HG03066 (cell line): ENCODE data around the gene TMEM106C.
"Not testable (repeated sequence)": the region's sequence is repeated elsewhere in the genome, so short reads cannot be mapped to it uniquely, and the experiment has no call there.

Source experiments
- ATAC-seq: cut with Tn5 transposase; IDR thresholded peaks from one replicate; pipeline ENCODE4 v1.9.1; 2021; ENCODE audit warnings: low read depth; ENCODE audit not compliant: unreplicated experiment

TMEM106C gene

DNA sequence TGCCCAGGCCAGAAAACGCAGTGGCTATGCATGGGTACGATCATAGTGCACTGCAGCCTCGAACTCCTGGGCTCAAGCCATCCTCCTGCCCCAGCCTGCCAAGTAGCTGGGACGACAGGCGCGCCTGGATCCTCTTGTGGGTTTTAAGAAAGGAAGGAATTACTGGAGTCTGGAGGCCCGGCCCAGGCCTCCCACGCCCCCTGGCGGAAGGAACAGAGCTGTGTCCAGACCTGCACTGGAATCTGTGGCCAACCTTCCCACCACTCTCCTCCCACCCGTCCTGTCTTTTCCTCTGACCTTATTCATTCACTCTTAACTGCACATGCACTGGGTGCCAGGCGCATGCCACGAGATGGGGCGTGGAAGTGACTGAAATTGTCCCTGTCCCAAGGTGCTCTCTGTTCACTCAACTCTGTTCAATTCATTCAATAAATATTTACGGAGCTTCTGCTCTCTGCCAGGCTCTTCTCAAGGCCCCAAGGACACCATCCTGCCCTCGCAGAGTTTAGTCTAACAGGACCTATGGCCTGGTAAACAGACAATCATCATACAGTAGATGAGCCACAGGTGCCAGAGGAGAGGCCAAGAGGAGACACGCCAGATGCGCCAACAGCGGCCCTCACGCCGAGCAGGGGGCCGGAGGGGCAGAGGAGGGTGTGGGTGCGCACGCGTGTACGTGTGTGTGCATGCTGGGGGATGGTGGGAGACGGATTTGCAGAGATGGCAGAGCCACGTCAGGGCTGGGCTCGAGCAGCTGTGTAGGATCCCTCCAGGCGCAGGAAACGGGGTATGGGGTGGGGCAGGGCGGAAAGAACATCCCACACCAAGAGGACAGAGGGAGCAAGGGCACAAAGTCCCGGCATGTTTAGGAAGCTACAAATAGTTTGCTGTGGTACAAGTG, 13.7 kb upstream of the TMEM106C start:
- ATAC-seq = no peak

DNA sequence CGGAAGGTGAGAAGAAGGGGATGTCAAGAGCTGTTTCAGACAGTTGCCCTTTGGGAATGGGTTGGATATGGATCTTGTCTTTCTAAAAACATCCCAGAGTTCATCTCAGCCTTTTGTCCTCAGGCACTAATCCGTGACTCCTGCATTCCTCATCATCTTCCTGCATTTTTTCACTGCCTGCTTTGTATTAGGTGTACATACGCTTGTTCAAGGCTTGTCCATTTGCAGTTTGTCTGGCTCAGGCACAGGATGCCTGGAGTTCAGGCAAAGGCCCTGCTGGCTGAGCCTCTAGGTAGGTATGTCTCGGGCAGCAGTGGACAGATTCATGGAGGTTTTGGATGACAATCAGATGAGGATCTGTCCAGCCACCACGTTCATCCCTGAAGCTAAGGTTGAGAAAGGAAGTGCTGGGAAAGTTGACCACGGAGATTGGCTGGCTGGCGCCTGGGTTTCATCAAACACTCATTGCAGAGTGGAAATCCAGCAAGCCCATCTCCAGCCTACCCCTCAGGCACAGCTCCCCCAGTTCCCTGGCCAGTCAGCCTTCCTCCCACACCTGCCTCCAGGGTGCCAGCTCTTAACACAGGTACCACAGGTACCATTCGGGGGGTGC, 12.4 kb upstream of the TMEM106C start:
- ATAC-seq = no peak

DNA sequence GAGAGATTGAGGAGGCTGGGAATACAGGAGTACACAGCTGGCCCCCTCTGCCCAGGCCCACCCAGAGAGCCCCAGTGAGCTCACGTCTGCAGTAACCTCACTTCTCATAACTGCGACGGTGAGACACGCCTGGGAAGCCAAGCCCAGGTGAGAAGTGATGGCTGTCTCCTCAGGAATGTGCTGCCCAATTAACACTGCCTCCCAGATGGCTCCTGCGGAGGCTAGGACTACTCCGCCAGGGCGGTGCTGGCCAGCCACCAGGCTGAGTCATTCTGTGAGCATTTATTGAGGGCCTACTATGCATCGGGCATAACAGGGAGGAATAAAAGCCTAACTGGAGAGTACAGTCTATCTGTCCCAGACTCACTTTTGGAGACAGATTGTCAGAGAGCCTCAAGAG, 9.3 kb upstream of the TMEM106C start:
- no peak for ATAC-seq

DNA sequence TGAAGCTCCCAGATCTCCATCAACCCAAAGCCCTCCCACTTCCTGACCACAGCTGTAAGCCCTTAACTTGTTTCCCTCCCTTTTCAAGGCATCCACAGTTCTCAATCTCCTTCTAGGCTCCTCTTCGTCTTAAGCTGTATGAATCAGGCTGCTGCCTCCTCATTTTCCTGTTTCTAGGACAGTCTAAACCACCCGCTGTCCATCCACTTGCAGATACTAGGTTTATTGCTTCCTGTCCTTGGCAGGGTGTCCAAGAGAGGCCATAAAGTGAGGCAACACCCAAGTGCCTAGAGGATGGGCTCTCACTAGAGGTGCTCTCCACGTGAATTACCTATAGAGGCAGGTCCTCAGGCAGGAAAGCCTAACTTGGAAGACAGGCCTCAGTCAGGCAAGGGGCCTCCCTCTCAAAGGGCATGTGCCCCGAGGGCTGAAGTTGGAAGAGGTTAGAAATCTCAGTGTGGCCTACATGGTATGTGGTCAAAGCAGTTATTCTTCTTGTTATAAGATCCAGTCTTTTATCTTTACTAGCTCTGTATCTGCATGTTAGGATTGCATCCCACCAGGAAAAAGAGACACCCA, 8.8 kb upstream of the TMEM106C start:
- ATAC-seq = no peak

DNA sequence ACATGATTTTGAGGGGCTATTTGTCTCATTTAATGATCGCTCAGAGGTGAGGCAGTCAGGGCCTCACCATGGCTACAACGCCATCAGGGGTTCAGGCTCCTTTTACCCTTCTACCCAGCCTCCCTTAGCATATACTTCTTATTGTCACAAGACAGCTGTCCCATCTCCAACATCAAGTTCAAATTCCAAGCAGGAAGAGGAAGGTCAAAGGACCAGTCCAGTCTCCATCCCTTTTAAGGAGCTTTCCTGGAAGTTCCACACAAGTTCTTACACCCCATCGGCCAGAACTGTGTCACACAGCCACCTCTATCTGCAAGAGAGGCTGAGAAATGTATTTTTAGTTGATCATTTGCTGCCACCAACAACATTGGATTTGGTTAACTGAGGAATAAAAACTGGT, 8.3 kb upstream of the TMEM106C start:
- ATAC-seq = no peak

DNA sequence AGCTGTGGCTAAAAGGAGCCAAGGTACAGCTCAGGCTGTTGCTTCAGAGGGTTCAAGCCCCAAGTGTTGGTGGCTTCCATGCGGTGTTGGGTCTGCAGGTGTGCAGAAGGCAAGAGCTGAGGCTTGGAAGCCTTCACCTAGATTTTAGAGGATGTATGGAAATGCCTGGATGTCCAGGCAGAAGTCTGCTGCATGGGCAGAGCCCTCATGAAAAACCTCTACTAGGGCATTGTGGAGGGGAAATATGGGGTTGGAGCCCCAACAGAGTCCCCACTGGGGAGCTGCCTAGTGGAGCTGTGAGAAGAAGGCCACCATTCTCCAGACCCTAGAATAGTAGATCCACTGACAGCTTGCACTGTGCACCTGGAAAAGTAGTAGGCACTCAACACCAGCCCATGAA, 5.7 kb upstream of the TMEM106C start:
- not testable (repeated sequence) for ATAC-seq

DNA sequence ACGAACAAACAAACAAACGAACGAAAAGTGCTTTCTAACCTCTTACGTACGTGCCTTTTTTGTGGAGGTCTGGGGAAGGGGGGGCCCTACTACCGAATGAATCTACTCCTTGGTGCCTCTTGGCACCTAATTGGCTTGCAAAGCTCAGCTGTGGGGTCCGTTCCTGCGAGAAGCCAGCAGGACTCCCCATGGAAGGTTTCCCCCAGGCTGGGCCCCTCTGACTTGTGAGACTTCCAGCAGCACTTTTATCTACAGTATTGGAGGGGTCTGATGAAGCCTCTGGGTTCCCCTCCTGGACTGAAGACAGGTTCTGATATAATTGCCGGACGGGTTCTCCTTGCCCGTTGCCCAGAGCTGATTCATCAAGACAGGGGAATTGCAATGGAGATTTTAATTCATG, 1.2 kb upstream of the TMEM106C start:
- ATAC-seq = no peak

DNA sequence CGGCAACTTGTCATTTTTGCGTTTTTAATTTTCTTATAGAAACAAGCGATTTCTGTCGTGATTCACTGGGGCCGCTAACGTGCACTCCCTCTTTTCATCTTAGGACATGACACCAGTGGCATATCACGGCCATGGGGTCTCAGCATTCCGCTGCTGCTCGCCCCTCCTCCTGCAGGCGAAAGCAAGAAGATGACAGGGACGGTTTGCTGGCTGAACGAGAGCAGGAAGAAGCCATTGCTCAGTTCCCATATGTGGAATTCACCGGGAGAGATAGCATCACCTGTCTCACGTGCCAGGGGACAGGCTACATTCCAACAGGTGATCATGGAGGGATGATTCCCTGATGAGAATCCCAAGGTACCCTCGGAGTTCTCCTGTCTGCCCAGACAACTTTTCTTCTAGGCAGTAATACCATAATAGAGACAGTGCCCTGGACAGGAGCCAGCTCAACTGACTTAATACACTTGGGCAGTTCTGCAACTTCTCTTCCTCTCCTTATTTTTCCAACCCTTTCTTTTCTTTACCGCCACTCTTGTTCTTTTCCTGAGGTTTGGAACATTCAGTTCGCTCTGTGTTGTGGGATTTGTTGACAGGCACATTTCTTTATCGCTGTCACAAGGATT, 821 bp downstream of the TMEM106C start:
- ATAC-seq = no peak

DNA sequence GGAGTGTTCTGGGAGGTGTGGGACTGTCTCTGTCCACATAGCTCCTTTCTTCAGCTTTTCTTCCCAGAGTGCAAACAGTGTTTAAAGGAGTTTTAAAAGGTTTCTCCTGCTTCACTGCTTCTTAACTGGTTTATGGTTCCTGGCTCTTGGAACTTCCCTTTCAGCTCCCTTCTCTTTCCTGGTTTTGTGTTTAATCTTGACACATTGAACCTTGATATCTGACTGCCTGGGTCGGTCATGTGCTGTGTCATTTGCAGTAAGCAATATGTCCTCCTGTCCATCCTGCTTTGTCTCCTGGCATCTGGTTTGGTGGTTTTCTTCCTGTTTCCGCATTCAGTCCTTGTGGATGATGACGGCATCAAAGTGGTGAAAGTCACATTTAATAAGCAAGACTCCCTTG, 2.2 kb downstream of the TMEM106C start:
- ATAC-seq = no peak

DNA sequence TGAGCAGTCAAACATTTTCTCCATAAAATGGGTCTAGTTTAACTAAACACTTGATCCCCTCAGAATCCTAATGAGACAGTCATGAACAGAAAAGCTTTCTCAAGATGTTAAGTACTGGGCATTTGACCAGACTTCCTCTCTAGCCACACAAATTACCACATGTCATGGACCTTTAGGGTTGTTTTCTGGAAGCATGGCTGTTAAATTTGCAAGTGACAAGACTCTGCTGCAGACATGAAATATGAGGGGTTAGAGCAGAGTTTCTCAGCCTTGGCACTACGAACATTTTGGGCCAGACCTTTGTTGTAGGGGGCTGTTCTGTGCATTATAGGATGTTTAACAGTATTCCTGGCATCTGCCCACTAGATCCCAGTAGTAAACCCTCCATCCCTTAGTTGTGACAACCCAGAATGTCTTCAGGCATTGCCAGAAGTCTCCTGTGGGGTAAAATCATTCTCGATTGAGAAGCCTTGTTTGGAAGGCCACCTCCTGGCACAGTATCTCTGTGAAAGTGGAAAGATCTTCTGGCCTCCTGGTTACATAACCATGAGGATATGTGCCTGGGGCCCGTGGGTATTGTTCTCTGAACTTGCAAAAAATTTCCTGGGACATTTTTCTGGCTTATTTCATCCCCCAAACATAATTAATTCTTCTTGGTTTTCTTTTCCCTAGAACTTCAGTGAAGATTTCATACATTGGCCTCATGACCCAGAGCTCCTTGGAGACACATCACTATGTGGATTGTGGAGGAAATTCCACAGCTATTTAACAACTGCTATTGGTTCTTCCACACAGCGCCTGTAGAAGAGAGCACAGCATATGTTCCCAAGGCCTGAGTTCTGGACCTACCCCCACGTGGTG, 4.3 kb downstream of the TMEM106C start:
- no peak for ATAC-seq

DNA sequence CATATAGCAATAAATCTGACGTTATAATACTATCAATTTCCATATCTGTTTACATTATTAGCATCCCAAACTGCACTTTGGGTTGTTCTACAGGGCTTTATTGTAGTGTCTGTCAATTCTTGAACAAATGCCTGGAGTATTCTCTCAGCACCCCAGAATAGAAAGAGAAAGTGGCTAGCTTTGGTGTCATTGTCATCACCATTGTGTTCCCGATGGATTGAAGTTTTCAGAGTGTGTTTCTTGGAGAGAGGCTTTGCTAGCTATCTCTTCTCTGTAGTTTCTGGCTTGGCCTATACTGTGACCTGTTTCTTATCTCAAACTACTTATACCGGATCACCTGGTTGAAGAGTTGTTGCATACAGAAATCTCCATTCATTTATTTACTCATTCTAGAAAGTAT, 6.4 kb downstream of the TMEM106C start:
- no peak for ATAC-seq

DNA sequence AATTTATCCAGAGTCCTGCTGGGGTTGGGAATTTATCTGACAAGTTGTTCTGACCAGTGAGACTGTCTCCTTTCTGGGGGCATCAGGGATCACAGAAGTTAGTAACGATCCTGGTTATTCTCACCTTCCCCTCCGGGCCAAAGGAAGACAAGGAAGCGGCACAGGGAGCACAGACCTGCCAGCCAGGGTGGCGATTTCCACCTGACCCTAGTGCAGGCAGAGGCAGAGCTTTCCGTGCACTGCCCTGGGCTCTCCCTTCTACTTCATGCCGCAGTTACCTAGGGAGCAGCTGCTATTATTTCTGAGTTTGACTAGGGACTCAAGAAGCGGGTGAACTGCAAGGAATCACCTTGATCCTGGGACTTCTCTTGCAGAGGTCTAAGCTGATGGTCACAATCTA, 7.4 kb downstream of the TMEM106C start:
- no peak for ATAC-seq

DNA sequence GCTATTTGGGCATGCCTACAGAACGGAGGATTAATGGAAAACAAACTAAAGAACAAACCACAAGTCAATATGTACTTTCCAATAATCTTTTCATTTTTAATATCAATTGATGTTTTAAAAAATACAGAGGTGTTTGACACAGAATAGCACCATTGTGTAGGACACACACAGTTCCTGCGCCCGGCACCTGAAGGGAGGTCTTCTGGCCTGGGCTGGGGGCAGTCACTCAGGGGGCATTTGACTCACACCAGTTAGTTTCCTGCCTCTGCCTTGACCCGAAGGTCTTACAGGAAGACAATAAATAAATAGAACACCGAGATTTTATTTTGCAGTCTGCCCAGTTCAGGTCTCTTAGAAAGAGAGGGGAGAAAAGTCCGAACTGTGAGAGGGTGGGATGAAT, 9.5 kb downstream of the TMEM106C start:
- no peak for ATAC-seq

DNA sequence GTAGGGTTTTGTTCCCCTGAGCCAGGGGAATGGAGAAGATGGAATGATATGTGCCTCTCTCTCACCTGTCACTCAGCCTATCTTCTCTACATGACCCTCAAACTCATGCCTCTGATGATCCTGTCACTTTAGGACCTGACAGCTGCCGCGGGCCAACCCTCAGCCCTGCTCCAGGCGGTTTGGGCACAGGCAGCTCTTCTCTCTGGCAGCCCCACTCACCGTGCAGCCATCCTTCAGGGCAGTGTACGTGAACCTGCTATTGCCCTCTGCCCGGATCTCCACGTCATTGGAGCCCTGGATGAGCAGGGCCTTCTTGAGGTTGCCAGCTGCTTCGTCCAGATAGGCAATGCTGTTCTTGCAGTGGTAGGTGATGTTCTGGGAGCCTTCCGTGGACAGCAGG, 10.5 kb downstream of the TMEM106C start:
- no peak for ATAC-seq

DNA sequence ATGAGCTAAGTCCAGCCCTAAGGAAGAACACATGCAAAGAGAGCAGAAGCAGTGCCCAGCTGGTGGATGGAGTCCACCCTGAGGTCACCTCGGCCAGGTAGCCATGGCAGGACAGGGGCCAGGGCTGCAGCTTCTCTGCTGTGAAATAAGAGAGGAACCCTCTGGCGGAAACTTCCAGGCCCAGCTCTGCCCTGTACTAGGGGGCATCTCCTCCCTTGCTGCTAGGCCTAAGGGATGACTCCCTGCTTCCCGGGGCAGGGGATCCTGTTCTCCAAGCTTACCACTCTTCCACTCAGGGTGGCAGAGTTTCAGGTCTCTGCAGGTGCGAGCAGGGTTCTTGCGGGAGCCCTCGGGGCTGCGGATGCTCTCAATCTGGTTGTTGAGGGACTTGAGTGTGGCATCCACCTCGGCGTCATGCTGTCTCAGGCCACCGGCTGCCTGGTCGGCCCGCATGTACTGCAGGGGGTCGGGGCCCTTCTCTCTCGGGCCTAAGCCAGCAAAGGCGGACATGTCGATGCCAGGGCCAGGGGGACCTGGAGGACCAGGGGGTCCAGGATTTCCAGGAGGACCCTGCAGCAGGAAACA, 11.7 kb downstream of the TMEM106C start:
- no peak for ATAC-seq

DNA sequence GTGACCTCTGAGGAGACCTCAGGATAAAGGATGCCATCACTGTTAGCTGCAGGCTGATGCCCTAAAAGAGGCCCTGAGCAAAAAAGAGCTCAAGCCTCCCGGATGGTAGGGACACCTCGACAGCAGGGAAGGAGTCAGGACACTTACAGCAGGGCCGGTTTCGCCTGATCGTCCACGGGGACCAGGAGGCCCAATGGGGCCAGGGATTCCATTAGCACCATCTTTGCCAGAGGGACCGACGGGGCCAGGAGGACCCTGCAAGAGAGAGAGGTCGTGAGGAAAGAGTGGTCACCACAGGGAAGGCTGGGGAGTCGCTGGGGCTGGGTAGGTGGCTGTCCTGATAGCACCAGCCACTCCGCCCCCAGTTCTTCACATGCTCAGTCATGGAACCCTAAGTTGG, 12.4 kb downstream of the TMEM106C start:
- ATAC-seq = no peak

DNA sequence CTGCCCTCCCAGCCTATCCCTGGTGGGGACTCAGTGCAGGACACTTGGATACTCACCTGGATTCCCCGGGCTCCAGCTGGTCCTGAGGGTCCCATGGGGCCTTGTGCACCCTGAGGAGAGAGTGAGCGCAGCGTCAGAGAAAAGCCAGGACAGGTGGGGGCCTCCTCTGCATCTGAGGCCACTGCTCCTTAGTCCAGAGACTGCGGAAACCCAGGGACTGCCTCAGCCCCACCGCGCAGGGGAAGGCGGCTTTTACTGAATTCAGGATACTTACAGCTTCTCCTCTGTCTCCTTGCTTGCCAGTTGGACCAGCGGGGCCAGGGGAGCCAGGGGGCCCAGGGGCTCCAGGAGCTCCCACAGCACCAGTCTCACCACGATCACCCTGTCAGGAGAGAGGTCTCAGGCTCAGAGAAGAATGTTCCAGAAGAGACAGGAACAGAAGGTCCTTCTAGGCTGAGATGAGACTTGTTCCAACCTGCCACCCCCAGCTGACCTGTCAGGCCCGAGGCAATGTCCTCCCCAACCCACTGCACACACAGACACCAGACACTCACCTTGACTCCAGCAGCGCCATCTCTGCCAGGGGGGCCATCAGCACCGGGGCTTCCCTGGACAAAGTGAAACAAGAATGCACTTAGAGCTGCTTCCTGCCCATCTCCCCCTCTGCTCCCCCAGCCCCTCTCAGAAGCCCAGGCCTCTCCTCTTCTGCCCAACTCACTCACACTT, 13.8 kb downstream of the TMEM106C start:
- no peak for ATAC-seq

DNA sequence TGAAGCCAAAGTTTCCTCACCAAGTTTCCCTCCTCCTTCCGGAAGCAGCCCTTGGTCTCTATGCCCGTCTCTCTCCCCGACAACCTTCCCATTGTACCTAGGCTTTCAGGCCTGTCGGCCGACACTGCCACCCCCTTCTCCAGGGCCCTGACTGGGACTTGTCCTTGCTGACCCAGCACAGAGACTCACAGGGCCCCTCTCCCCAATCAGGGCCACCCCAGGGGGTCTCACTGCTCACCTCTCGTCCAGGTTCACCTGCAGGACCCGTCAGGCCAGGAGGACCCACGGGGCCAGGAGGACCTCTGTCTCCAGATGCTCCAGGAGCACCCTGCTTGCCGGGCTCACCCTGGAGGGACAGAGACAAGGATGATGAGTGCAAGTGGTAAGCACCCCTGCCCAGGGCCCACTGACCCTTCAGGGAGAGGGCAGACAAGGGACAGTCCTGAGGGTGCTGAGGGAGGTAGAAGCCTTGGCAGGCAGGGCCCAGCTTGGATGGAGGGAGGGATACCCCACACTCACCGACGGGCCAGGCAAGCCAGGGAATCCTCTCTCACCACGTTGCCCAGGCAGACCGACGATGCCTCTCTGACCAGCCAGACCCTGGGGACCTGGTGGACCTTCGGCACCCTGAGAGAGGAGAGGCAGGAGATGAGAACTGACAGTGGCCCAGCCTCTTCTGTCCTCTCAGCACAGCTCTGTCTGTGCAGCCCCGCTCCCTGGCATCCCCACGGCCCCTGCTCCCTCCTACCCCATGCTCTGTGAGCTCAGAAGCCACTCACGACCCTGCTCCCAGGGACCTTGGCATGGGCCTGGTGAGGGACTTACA, 14.6 kb downstream of the TMEM106C start:
- ATAC-seq = no peak

DNA sequence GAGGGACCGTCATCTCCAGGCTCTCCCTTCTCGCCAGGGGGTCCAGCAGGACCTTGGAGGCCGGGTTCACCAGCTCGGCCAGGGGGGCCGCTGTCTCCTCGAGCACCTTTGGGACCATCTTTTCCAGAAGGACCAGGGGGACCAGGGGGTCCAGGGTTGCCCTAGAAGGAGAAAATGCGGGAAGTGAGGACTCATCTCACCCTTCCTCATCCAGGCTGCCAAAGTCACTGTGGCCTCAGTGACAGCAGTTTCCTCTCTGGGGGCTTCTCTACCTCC, 15.1 kb downstream of the TMEM106C start:
- no peak for ATAC-seq
